Effector CD8-positive, alpha-beta T cell (primary cell): ENCODE results near the gene LMX1B.
"Not testable (repeated sequence)": the region's sequence is repeated elsewhere in the genome, so short reads cannot be mapped to it uniquely, and the experiment has no call there.

Experiments used
- DNase-seq: peaks from one replicate; lab custom pipeline; 2025; lab: John Stamatoyannopoulos, UW

Gene LMX1B

DNA sequence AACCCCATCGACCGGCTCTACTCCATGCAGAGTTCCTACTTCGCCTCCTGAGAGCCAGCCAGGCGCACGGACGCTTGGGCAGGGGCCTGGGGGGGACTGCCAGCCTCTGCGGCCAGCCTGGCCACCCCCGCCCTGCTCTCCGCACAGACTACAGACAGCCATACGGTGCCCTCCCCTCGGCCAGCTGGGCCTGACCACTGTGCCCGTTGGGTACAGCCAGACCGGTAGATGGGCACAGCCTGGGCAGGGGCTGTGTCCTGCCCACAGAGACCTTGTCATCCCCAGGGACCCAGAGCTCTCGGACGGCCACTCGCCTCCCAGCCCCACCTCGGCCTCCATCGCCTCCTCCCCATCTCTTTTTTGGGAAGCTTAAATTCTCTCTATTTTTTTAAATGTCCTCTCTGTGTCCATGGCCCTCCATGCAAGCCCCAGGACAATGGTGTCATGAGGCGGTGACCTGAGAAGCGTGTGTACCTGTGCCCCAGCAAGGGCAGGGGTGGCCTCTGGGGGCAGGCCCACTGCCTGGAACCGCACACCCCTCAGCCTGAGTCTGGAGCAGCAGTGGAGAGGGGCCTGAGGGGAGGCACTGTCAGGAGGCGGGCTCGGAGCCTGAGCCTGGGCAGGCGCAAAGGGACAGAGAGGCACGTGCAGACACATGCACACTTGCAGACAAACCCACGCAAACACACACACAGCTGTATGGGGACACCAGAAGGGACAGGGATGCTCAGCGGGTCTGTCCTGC is 82.8 kb downstream of the LMX1B start:
- DNase-seq: no peak

DNA sequence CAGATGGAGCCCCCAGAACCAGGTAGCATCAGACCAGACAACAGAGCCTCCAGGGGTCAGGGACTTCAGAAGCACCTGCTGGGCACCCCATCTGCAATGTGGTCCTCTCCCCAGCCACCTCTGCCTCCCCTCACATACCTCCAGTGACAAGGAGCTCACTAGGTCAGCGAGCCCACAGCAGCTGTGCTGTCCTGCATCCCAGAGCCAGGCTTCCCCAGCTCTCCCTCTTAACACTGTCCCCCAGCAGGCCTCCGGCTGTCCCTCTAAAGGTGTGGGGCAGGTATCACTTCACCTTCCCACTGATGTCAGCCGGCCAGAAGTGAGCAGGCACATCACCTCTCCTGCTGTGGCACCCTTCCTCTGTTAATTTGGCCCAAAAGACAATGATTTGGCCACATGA is 83.6 kb downstream of the LMX1B start:
- DNase-seq: no peak

DNA sequence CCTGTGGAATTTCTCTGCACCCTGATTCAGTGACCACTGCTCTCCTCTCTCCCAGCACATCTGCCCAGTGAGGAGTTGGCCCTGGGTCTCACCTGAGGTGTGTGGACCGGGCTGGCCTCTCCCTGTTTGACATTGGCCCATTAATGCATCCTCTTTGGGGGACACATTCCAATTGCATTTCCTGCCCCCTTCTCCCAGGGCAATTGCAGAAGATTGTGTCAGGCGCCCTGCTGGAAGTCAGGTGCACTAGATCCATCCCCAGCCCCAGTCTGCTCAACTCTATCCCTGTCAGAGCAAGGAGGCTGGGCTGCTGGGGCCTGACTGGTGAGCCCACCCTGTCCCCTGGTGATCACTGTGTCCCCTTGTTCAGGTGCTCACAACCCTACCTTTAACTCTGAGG is 84.5 kb downstream of the LMX1B start:
- no peak for DNase-seq

DNA sequence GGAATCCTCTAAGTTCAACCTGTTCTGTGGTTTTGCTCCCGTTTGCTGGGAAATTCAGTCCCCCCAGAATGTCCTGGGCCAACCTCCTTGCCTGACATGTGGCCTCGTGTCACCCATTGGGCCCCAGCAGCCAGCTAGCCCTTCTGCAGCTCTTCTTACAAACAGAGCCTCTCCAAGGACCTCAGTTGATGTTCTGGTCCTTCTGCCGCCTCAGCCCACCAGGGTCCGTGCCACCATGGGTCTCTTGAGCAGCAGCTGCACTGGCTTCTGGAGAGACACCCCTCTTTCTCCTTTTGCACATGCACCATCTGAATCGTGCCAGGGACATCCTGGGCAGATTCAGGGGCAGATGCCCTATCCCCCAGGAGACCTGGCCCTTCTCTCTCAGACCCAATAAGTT is 85.0 kb downstream of the LMX1B start:
- no peak for DNase-seq

DNA sequence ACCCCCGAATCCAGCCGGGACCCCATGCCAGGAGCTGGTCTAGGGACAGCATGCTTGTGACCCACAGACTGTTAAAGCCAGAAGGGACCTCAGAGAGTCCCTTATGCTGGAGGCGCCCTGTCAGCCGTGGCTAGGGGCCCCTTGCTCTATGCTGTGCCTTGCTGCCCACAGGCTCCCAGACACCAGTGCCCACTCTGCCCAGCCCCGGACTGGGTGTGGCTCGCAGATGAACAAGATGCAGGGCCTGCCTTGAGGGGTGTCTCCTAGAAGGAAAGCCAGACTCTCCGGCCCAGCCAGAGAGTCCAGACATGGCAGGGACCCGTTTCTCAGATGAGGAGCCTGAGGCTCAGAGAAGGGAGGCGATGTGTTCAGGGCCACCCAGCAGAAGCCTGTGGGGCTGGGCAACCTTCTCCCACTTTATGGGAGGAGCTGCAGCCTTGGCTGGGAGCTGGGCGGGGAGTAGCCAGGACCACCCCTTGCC is 85.7 kb downstream of the LMX1B start:
- no peak for DNase-seq

DNA sequence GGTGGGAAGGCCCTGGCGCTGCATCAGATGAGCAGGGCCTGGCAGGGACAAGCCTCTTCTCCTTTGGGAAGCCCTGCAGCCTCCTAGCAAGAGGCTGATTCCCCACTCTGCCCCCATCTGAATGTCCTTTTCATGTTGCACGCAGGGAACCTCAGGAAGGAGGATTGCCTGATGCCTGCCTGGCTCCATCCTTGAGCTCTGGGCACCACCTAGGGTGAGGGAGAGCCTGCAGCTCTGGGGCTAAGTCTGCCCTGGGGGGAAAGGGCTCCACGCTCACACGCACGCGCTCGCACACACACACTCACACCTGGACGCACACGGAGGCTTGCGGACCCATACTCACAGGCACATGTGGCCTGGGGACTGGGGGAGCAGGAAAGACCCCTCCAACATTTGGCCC is 86.6 kb downstream of the LMX1B start:
- no peak for DNase-seq

DNA sequence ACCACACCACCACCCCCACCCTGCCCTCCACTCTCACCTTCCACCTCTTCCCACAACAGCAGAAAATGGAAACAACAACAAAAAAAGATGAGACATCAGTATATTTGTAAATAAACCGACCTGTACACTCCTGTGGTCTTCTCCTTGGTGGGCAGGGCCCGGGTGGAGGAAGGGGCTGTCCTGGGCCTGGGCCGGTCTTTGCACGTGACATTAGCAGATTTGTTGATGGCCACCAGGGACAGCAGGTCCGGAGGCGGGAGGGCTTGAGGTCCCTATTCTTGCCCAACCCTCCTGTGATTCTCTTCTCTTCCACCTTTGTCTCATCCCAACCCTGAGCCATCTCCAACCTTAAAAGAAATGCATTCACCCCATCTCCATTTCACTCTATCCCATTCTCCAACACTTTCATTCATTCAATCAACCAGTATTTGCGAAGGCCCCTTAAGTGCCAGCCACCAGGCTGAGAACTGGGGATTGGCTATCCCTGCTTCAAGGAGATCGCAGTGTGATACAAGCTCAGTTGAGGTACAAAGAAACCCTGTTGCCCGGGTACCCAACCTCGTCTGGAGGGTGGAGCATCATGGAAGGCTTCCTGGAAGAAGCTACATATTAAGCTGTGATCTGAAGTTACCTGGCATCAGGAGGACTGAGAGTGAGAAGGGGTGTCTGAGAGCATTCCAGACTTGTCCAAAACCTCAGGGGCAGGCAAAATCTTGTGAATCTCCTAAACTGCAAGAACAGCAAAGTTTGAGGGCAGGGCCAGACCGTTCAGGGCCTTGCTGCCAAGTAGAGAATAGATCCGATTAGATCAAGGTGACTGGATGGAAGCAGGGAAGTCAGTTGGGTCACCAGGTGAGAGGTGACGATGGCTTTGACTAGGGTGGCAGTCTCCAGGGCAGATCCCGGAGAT is 87.4 kb downstream of the LMX1B start:
- DNase-seq: no peak

DNA sequence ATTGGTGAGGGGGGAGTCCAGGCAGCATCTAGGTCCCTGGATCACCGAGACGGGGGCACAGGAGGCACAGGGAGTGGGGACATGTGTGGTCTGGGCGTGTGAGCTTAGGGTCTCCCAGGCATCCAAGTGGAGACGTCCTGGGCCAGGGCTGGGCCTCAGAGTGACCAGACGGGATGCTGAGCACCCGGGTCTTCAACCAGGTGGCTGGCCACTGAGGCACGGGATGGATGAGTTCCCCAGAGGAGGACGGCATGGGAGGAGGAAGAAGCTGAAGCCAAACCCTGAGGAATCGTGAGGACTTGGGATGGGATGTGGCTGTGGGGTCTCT is 88.0 kb downstream of the LMX1B start:
- no peak for DNase-seq

DNA sequence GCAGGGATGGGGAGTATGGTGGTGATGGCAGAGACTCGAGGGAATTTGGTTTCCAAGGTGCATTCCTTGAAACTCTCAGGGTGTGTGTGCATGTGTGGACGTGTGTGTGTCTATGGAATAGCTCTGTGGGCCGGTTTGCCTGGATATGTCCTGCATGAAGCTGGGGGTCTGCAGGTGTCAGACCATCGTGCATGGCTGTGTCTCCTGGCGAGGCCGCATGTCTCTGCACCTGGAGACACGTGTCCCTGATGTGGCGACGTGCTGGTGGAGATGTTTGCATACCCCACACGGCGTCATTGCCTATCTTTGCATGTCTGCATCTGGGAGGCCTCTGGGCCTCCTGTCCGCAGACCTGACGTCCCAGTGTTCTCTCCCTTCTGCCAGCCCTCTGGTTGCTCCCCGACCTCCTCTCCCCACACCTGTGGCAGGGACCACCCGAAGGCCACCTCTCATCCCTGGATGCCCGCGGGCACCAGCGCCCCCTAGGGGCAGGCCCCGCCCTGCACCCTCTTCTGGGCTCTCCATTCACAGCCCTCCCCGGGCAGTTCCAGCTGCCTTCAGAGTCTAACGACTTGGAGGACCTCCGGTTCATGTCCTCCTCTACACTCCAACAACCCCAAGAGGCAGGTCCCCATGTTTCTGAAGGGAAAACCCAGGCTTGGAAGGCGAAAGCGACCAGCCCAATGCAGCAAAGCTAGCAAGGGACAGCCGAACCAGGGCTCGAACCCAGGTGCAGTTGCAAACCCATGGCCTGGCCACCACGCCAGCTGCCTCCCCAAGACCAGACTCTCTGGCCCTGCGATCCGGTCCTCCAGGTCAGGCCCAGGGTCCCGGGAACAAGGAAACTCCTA is 88.6 kb downstream of the LMX1B start:
- peak; percentile 11 for DNase-seq

DNA sequence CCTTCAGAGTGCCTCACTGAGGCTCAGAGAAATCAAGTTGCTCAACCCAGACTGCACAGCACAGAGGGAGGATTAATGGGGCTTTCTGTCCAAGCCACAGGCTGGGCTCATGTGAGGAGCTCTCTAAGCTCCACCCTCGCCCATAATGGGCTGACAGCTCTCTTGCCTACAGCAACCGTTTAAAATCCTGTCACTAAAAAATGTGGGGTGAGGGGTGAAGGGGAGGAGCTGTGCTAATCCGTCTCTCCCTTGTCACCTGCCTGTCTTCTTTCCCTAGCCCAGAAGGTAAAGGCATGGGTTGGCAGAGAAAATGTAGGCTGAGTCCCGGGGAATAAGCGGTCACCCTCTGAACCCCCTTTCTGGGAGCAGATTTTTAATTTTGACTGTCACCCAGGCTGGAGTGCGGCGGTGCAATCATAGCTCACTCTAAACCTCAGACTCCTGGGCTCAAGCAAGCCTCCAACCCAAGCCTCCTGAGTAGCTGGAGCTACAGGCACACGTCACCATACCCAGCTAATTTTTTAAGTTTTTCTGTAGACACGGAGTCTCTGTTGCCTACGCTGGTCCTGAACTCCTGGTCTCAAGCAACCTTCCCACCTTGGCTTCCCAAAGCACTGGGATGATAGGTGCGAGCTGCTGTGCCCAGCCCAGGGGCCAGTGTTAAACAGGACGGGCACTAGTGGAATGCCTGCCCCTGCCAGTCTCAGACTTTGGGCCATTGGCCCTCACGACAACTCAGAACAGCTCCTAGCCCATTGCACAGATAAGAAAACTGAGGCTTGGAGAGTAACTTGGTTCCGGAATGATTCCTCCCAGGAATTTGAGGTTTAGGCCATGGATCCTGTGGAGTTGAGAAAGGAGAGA is 89.5 kb downstream of the LMX1B start:
- DNase-seq: no peak

DNA sequence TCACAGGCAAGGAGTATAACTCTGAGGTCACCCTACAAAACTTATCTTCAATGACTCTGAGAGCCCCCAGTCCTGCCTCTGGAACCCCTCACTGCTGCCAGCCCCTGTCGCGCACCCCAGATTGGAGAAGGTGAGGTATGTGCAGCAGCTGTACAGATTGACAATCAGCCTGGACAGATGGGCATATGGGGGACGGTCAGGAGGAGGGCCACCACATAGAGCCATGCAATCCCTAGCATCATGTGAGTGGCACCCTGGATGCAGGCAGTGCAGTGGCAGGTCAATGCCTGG is 90.1 kb downstream of the LMX1B start:
- DNase-seq: no peak

DNA sequence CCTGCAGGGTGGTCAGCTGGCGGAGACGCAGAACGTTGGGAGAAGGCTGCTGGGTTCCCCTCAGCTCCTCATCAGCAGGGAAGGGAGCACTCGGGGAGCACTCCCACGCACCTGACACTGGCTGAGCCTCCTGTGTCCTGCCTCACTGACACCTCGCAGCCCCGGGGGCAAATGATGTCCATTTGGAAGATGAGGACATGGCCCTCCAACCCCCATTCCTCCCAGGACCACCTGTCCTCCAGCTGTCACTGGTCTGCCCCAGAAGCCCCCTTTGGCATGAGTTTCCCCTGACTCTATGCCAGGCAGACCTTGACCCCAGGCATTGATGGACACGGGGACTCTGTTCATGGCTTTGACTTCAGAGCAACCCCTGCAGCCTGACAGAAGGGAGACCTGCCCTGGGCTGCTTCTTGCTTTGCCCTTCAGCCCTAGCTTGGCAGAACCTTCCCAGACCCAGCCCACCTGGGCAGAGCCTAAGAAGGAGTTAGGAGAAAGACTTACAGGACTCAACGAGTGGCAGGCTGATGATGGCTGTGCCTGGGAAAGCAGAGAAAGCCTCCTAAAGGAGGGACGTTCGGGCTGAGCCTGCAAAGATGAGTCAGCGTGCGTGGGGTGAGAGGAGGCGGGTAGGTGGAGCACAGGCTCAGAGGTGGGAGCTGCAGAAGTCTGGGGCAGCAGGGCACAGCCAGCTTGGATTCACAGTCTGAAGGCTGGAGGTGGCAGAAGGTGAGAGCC is 90.6 kb downstream of the LMX1B start:
- DNase-seq: no peak

DNA sequence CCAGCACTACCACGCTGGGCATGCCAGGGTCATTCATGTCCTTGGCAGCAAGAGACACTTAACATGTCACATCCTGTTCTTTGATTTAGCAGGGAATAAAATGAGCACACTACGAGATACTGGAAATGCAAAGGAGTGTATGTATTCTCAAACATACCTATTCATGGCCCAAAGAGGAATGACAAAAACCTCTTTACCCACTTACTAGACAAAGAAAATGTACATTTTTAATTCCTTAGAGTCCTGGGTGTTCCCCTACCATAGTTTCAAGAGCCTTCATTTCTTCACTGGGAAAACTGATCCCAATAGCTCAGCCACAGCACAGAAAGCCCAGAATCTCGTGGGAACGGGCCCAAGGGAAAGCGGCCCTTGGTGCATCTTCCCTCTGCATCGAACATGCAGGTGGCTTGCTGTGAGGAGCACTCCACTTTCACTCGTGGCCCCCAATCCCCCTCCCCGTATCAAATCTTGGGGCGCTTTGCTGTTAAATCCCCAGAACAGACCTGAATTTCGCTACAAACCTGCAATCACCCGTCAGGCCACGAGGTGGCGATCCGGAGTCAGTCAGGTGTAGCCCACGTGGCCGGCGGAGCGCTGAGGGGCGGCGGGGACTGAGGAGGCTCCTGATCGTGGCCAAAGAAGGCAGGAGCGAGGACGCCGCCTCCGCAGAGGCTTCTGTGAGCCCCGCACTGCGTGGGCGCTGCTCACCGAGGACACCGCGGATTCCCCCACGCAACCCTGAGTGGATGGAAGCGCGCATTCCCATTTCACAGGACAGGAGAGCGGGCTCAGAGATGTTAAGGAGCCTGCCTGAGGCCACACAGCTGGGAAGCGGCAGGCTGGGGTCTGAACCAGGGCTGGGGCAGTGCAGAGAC is 91.4 kb downstream of the LMX1B start:
- peak; percentile 83 for DNase-seq

DNA sequence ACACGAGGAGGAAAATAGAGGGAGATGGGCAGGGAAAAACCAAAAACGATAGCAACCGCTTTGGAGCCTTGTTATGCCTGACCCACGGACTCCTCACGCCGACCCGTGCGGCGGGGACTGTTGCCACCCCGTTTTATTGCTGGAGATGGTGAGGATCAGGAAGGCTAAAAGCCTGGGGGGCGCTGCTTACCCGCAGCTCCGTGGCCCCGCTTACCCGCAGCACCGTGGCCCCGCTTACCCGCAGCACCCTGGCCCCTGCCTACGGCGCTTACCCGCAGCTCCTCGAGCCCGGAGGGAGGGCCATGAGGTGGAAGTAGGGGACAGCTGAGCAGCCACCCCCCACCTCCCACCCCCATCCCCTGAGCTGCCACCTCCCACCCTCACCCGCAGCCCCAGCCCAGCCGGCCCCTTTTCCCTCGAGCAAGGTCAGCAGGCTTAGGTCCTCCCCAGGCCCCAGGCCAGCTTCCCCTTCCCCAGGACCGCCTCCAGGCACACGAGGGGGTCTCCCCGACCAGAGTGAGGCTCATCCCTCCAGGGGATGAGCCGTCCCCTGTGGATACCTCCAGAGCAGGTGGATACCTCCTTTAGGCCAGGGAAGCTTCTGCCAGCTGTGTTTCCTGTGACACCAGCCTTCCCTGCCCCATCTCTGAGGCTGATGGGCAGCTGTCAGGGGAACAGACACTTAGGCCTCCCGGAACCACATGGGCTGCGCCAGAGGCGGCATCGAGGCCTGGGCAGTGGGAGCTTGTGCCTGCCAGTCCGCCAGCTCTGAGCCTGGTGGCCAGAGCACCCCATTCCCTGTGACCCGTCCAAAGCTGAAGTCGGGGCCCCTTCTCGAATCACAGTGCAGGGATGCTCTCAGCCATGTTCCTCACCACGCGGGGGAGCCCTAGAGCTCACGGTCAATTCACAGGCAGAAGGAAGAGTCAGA is 92.3 kb downstream of the LMX1B start:
- peak; percentile 58 for DNase-seq

DNA sequence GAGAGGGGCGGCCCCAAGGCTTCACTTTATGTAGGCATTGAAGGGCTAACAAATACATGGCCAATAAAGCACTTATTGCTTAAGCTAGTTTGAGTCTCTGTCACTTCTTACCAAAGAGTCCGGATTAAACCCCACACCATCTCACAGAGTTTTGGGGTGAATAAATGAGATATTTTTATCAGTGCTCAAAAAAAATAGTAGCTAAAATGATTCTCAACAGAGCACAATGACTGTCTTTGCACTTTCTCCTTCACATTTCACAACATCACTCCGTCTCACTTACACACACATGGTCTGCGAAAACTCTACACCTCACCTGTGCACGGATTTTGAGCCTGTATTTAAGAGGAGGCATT is 92.9 kb downstream of the LMX1B start:
- DNase-seq: no peak

DNA sequence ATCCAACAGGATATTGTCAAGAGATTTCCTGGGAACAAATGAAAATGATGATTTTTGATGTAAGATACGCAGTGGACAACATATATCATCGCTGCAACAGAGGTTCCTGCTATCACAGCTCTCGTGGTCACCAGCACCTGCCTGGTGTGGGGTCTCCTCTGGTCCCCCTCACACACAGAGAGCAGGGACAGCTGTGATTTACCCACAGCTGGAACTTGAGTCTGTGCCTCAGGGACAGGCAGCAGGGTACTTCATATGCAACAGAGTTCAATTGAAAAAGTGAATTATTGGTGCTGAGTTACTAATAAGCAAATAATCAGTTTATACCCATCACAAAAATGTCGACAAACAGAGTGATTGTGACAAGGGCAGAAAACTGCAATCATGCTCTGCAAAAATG is 93.4 kb downstream of the LMX1B start:
- no peak for DNase-seq

DNA sequence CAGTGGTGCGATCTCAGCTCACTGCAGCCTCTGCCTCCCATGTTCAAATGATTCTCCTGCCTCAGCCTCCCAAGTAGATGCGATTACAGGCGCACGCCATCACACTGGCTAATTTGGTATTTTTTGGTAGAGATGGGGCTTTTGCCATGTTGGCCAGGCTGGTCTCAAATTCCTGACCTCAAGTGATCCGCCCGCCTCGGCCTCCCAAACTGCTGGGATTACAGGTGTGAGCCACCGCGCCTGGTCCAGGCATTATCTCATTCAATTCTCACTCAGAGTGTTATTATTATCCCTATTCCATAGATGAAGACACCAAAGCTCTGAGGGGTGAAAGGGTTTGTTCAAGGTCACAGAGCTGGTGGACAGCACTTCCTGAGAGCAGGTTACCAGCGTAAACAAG is 94.0 kb downstream of the LMX1B start:
- DNase-seq: not testable (repeated sequence)

DNA sequence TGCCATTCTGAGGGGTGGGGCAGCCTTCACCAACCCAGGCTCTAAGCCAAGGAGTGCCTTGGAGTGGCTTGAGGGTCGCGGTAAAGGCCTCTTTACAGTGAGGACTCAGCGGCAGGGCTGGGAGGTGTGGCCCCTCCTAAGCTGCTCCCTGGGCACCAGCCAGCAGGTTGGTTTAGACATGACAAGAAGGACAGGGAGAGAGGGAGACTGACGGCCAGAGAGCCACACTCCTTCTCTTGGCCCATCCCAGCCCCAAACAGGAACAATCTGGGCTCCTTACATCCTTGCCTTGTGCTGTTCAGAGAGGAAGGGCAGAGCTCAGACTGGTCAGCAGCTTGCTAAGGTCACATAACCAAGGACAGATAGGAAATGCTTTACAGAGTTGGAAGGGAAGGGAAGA is 94.5 kb downstream of the LMX1B start:
- no peak for DNase-seq

DNA sequence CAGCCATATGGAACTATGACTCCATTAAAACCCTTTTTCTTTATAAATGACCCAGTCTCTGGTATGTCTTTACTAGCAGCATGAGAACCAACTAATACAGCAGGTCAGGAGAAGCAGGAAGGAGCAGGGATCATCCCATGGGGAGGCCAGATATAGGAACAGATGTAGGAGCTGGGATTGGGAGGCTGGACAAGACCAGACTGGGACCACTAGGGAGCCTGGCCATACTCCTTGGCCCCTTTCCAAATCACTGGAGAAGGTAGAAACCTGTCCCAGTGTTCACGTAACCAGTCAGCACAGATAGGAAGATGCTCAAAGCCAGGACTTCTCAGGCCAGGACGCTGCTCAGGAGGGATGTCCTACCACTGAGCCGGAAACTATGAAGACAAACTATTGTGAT is 95.5 kb downstream of the LMX1B start:
- no peak for DNase-seq
